Measurements from ENCODE around the gene MRPL38.

DNA sequence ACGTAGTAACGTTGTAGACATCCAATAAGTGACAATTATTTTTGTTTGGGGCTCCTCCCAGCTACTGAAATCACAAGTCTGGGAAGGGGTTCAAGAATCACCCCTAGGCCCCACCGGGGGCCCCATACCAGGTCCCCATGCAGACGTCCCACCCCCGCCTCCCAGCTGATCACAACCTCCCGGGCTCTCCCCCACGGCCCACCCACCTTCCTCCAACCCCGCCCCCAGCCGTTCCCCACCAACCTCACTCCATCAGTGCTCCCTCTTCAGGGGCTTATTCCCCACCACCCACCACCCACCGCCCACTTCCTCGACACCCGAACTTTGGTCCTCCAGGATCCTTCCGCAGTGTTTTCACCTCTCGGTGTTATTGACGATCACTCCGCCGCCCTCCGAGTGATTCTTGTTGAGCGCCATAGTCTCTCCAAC is 49.8 kb downstream of the MRPL38 start:
- TF ChIP-seq, protein P1, sequence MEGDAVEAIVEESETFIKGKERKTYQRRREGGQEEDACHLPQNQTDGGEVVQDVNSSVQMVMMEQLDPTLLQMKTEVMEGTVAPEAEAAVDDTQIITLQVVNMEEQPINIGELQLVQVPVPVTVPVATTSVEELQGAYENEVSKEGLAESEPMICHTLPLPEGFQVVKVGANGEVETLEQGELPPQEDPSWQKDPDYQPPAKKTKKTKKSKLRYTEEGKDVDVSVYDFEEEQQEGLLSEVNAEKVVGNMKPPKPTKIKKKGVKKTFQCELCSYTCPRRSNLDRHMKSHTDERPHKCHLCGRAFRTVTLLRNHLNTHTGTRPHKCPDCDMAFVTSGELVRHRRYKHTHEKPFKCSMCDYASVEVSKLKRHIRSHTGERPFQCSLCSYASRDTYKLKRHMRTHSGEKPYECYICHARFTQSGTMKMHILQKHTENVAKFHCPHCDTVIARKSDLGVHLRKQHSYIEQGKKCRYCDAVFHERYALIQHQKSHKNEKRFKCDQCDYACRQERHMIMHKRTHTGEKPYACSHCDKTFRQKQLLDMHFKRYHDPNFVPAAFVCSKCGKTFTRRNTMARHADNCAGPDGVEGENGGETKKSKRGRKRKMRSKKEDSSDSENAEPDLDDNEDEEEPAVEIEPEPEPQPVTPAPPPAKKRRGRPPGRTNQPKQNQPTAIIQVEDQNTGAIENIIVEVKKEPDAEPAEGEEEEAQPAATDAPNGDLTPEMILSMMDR (conservative IDR thresholded peaks at IDR 0.05 in 1 of 2, IDR thresholded peaks at IDR 0.05 in 1 of 2; ENCODE audit: extremely low read depth in 1 of 2, insufficient read depth in 1 of 2, low read depth in 1 of 2, low read length in 2 of 2), result no peak
- TF ChIP-seq EZH2 (IDR thresholded peaks at IDR 0.05; ENCODE audit: borderline replicate concordance, low read length), result no peak

Measured in mammary epithelial cell (primary cell).